Effector memory CD4-positive, alpha-beta T cell (primary cell): Measurements from ENCODE around the gene PSD4.

Experiments
- DNase-seq, 3 donors: peaks; one replicate each; pipeline ENCODE4 v3.0.0-alpha.2; 2020
- H3K27ac ChIP-seq: 2 replicates; pipeline ENCODE4 v1.7.0; 2013; ENCODE audit warnings: mild to moderate bottlenecking, low read length, moderate library complexity; ENCODE audit not compliant: insufficient read depth, poor library complexity, severe bottlenecking
- H3K27me3 ChIP-seq: replicated peaks from 2 replicates; pipeline ENCODE4 v1.7.0; 2013; ENCODE audit warnings: mild to moderate bottlenecking, low read length; ENCODE audit not compliant: insufficient read depth, control insufficient read depth, poor library complexity, severe bottlenecking
- H3K36me3 ChIP-seq: 2 replicates; pipeline ENCODE4 v1.7.0; 2013; ENCODE audit warnings: mild to moderate bottlenecking, low read length, moderate library complexity; ENCODE audit not compliant: control insufficient read depth, insufficient read depth
- H3K4me1 ChIP-seq: 2 replicates; pipeline ENCODE4 v1.7.0; 2013; ENCODE audit warnings: low read length, mild to moderate bottlenecking; ENCODE audit not compliant: control insufficient read depth, insufficient read depth, poor library complexity, severe bottlenecking
- H3K4me3 ChIP-seq: 2 replicates; pipeline ENCODE4 v1.7.0; 2013; ENCODE audit warnings: low read length, low read depth, mild to moderate bottlenecking; ENCODE audit not compliant: insufficient read depth, poor library complexity, severe bottlenecking
- H3K9me3 ChIP-seq: 2 replicates; pipeline ENCODE4 v1.7.0; 2013; ENCODE audit warnings: mild to moderate bottlenecking, low read length, moderate library complexity; ENCODE audit not compliant: control insufficient read depth

Gene PSD4

GRCh38 chr2:113240150-113240914, 66.6 kb downstream of the PSD4 start:
- Histone ChIP-seq H3K4me3 (no peak overlapping the region), H3K27ac (no peak overlapping the region), H3K27me3 (no peaks in the 10 kb centered on the region), H3K36me3 (no peaks in the 10 kb centered on the region), H3K4me1 (no peaks in the 10 kb centered on the region), H3K9me3 (no peaks in the 10 kb centered on the region)
- DNase-seq: no peak

GRCh38 chr2:113240915-113241911, 67.4 kb downstream of the PSD4 start:
- Histone ChIP-seq H3K9me3 (no peaks in the 10 kb centered on the region), H3K27ac (no peak overlapping the region), H3K36me3 (no peaks in the 10 kb centered on the region), H3K27me3 (no peaks in the 10 kb centered on the region), H3K4me3 (no peak overlapping the region), H3K4me1 (no peaks in the 10 kb centered on the region)
- no peak for DNase-seq

- Histone ChIP-seq H3K27ac (no peak overlapping the region), H3K4me3 (no peak overlapping the region), H3K9me3 (no peaks in the 10 kb centered on the region), H3K36me3 (no peaks in the 10 kb centered on the region), H3K27me3 (no peaks in the 10 kb centered on the region), H3K4me1 (no peaks in the 10 kb centered on the region)
- DNase-seq: no peak
Observed at GRCh38 chr2:113242327-113242726, 68.6 kb downstream of the PSD4 start.

GRCh38 chr2:113245276-113245711, 71.5 kb downstream of the PSD4 start:
- H3K36me3 ChIP-seq: no peaks in the 10 kb centered on the region
- DNase-seq: no peak
- H3K27me3 ChIP-seq: no peaks in the 10 kb centered on the region
- H3K9me3 ChIP-seq: no peaks in the 10 kb centered on the region
- no peak overlapping the region for H3K4me3 ChIP-seq
- H3K27ac ChIP-seq: no peak overlapping the region
- peaks cover 4% of the 10 kb centered on the region for H3K4me1 ChIP-seq

GRCh38 chr2:113246606-113247005, 72.8 kb downstream of the PSD4 start:
- no peaks in the 10 kb centered on the region for H3K36me3 ChIP-seq
- H3K27ac ChIP-seq: no peak overlapping the region
- no peak for DNase-seq
- H3K4me3 ChIP-seq: no peak overlapping the region
- H3K4me1 ChIP-seq: peaks cover 15% of the 10 kb centered on the region
- H3K9me3 ChIP-seq: no peaks in the 10 kb centered on the region
- H3K27me3 ChIP-seq: no peaks in the 10 kb centered on the region

GRCh38 chr2:113248997-113249770, 75.4 kb downstream of the PSD4 start:
- H3K4me1 ChIP-seq: peaks cover 36% of the 10 kb centered on the region
- DNase-seq: peak; percentile 45 to 66 (median 53)

GRCh38 chr2:113251118-113251517, 77.3 kb downstream of the PSD4 start:
- no peak for DNase-seq
- H3K4me1 ChIP-seq: peaks cover 36% of the 10 kb centered on the region
- no peak overlapping the region for H3K4me3 ChIP-seq
- no peaks in the 10 kb centered on the region for H3K27me3 ChIP-seq
- no peaks in the 10 kb centered on the region for H3K36me3 ChIP-seq
- no peaks in the 10 kb centered on the region for H3K9me3 ChIP-seq
- peak overlapping the region; percentile 27 for H3K27ac ChIP-seq

More at GRCh38 chr2:113248997-113249770, 75.4 kb downstream of the PSD4 start:
- Histone ChIP-seq H3K4me3 (no peak overlapping the region), H3K9me3 (no peaks in the 10 kb centered on the region), H3K36me3 (no peaks in the 10 kb centered on the region), H3K27me3 (no peaks in the 10 kb centered on the region), H3K27ac (no peak overlapping the region)

- Histone ChIP-seq H3K9me3 (no peaks in the 10 kb centered on the region), H3K27me3 (no peaks in the 10 kb centered on the region), H3K4me1 (peaks cover 36% of the 10 kb centered on the region), H3K27ac (peak overlapping the region; percentile 10), H3K4me3 (no peak overlapping the region), H3K36me3 (no peaks in the 10 kb centered on the region)
- no peak for DNase-seq
Observed at GRCh38 chr2:113252047-113252590, 78.3 kb downstream of the PSD4 start.

- Histone ChIP-seq H3K4me3 (no peak overlapping the region), H3K9me3 (no peaks in the 10 kb centered on the region), H3K27ac (no peak overlapping the region), H3K27me3 (no peaks in the 10 kb centered on the region), H3K36me3 (no peaks in the 10 kb centered on the region), H3K4me1 (peaks cover 36% of the 10 kb centered on the region)
- DNase-seq: no peak
Observed at GRCh38 chr2:113253453-113253852, 79.7 kb downstream of the PSD4 start.
